H9 (cell line): ENCODE measurements around the gene PAPOLG. TPM values are rescaled to one million over a fixed set of nuclear protein-coding genes. Genes with fewer than 3 reads are reported as not detected.

ENCODE experiments used
- DNase-seq: peaks from one replicate; pipeline ENCODE4 v3.0.0-alpha.2; 2017
- H2AFZ ChIP-seq: one replicate; pipeline ENCODE4 v1.6.1; 2013; ENCODE audit warnings: mild to moderate bottlenecking, low read length, control low read depth, moderate library complexity
- H2AK5ac ChIP-seq: 2 replicates; pipeline ENCODE4 v1.6.1; 2013; ENCODE audit warnings: low read length, control low read depth, mixed read lengths; ENCODE audit not compliant: insufficient read length
- H2BK120ac ChIP-seq: one replicate; pipeline ENCODE4 v1.6.1; 2013; ENCODE audit warnings: low read depth, mild to moderate bottlenecking, low read length, control low read depth, inconsistent platforms; ENCODE audit not compliant: poor library complexity, severe bottlenecking
- H2BK12ac ChIP-seq: 2 replicates; pipeline ENCODE4 v1.6.1; 2013; ENCODE audit warnings: low read length, control low read depth, mixed read lengths, low read depth; ENCODE audit not compliant: insufficient read length
- H2BK15ac ChIP-seq: 2 replicates; pipeline ENCODE4 v1.6.1; 2013; ENCODE audit warnings: low read depth, low read length, control low read depth
- H2BK20ac ChIP-seq: one replicate; pipeline ENCODE4 v1.6.1; 2013; ENCODE audit warnings: low read depth, mild to moderate bottlenecking, low read length, control low read depth, inconsistent platforms; ENCODE audit not compliant: poor library complexity, severe bottlenecking
- H2BK5ac ChIP-seq: 2 replicates; pipeline ENCODE4 v1.6.1; 2013; ENCODE audit warnings: low read length, control low read depth, mixed read lengths; ENCODE audit not compliant: insufficient read length
- H3K14ac ChIP-seq: 2 replicates; pipeline ENCODE4 v1.6.1; 2013; ENCODE audit warnings: low read length, control low read depth; ENCODE audit not compliant: insufficient read depth
- H3K18ac ChIP-seq: 2 replicates; pipeline ENCODE4 v1.6.1; 2013; ENCODE audit warnings: low read depth, mild to moderate bottlenecking, mixed read lengths, low read length, control low read depth; ENCODE audit not compliant: insufficient read length
- H3K23ac ChIP-seq: 2 replicates; pipeline ENCODE4 v1.6.1; 2013; ENCODE audit warnings: low read length, control low read depth, mixed read lengths, low read depth; ENCODE audit not compliant: insufficient read length
- H3K23me2 ChIP-seq: 2 replicates; pipeline ENCODE4 v1.6.1; 2013; ENCODE audit warnings: low read depth, mild to moderate bottlenecking, mixed read lengths, low read length, control low read depth; ENCODE audit not compliant: insufficient read length, poor library complexity, severe bottlenecking
- H3K27ac ChIP-seq: 2 replicates; pipeline ENCODE4 v1.5.1; 2013; ENCODE audit warnings: low read length, control low read depth, mixed read lengths, low read depth; ENCODE audit not compliant: insufficient read length
- H3K27me3 ChIP-seq: 2 replicates; pipeline ENCODE4 v1.6.1; 2013; ENCODE audit warnings: low read length, control low read depth, inconsistent platforms; ENCODE audit not compliant: insufficient read depth
- H3K4ac ChIP-seq: 2 replicates; pipeline ENCODE4 v1.6.1; 2013; ENCODE audit warnings: low read depth, mild to moderate bottlenecking, control low read depth, inconsistent platforms, low read length, moderate library complexity
- H3K4me1 ChIP-seq: 2 replicates; pipeline ENCODE4 v1.6.1; 2013; ENCODE audit warnings: low read length, control low read depth, inconsistent platforms; ENCODE audit not compliant: insufficient read depth
- H3K4me2 ChIP-seq: 2 replicates; pipeline ENCODE4 v1.6.1; 2013; ENCODE audit warnings: low read length, control low read depth, mixed read lengths; ENCODE audit not compliant: insufficient read length, insufficient read depth
- H3K56ac ChIP-seq: 2 replicates; pipeline ENCODE4 v1.6.1; 2013; ENCODE audit warnings: low read depth, mild to moderate bottlenecking, mixed read lengths, low read length, control low read depth; ENCODE audit not compliant: insufficient read length
- H3K79me1 ChIP-seq: 2 replicates; pipeline ENCODE4 v1.6.1; 2013; ENCODE audit warnings: low read depth, mild to moderate bottlenecking, moderate library complexity, low read length, control low read depth, inconsistent platforms; ENCODE audit not compliant: insufficient read depth, poor library complexity, severe bottlenecking
- H3K79me2 ChIP-seq: 2 replicates; pipeline ENCODE4 v1.6.1; 2013; ENCODE audit warnings: low read length, control low read depth, inconsistent platforms; ENCODE audit not compliant: insufficient read depth
- H3K9ac ChIP-seq: 2 replicates; pipeline ENCODE4 v1.6.1; 2013; ENCODE audit warnings: low read length, control low read depth, mixed read lengths; ENCODE audit not compliant: insufficient read length; ENCODE audit errors: extremely low read depth
- H3K9me3 ChIP-seq: one replicate; pipeline ENCODE4 v1.6.1; 2013; ENCODE audit warnings: low read depth, low read length, inconsistent platforms; ENCODE audit not compliant: control insufficient read depth
- H3T11ph ChIP-seq: one replicate; pipeline ENCODE4 v1.6.1; 2013; ENCODE audit warnings: mild to moderate bottlenecking, low read length, control low read depth, inconsistent platforms
- H4K20me1 ChIP-seq: one replicate; pipeline ENCODE4 v1.6.1; 2013; ENCODE audit not compliant: control insufficient read depth, insufficient read length, insufficient read depth
- H4K5ac ChIP-seq: 2 replicates; pipeline ENCODE4 v1.6.1; 2013; ENCODE audit warnings: low read depth, mild to moderate bottlenecking, mixed read lengths, low read length, control low read depth; ENCODE audit not compliant: insufficient read length
- H4K8ac ChIP-seq: replicated peaks from 2 replicates; pipeline ENCODE4 v1.6.1; 2013; ENCODE audit warnings: low read length, control low read depth, mixed read lengths, low read depth; ENCODE audit not compliant: insufficient read length
- H4K91ac ChIP-seq: 2 replicates; pipeline ENCODE4 v1.6.1; 2013; ENCODE audit warnings: low read depth, mild to moderate bottlenecking, moderate library complexity, mixed read lengths, low read length, control low read depth; ENCODE audit not compliant: insufficient read length
- H3K27ac Mint-ChIP-seq, 3 experiments: 2 replicates in 2 of 3; 3 replicates in 1 of 3; pipeline ENCODE4 v1.8.0; 2020 to 2021; ENCODE audit warnings: mixed read lengths in 3 of 3, mild to moderate bottlenecking in 1 of 3, moderate library complexity in 1 of 3
- H3K27me3 Mint-ChIP-seq: 2 replicates; pipeline ENCODE4 v1.8.0; 2021; ENCODE audit warnings: low read depth, mild to moderate bottlenecking, moderate library complexity, mixed read lengths
- H3K36me3 Mint-ChIP-seq, 3 experiments: 2 replicates in 2 of 3; 3 replicates in 1 of 3; pipeline ENCODE4 v1.8.0; 2020 to 2021; ENCODE audit warnings: low read depth in 3 of 3, mixed read lengths in 3 of 3; ENCODE audit not compliant: insufficient read depth in 1 of 3
- H3K4me1 Mint-ChIP-seq, 2 experiments: 2 replicates each; pipeline ENCODE4 v1.8.0; 2020; ENCODE audit warnings: mixed read lengths in 2 of 2
- H3K4me3 Mint-ChIP-seq, 2 experiments: 2 replicates in 1 of 2; 3 replicates in 1 of 2; pipeline ENCODE4 v1.8.0; 2020 to 2021; ENCODE audit warnings: mild to moderate bottlenecking in 2 of 2, mixed read lengths in 2 of 2, moderate library complexity in 1 of 2
- H3K9me3 Mint-ChIP-seq, 2 experiments: 2 replicates in 1 of 2; 3 replicates in 1 of 2; pipeline ENCODE4 v1.8.0; 2020; ENCODE audit warnings: mild to moderate bottlenecking in 2 of 2, mixed read lengths in 2 of 2, moderate library complexity in 1 of 2
- CTCF ChIP-seq: fragments of 200-600 bp; sonication (generic); conservative IDR thresholded peaks from 3 replicates; pipeline ENCODE4 v1.8.0; 2021; ENCODE audit warnings: antibody characterized with exemption, mild to moderate bottlenecking
- WGBS: extraction: QIAGEN DNeasy Blood & Tissue Kit; methylation state at CpG from one replicate; pipeline ENCODE4 v1.1.7; 2013; ENCODE audit warnings: missing lambda C conversion rate, low lambda C conversion rate, mixed read lengths; ENCODE audit not compliant: insufficient read length; ENCODE audit errors: extremely low coverage; 5-methylcytosine and 5-hydroxymethylcytosine counted together
- total RNA-seq: library from RNA; stranded (reverse); gene quantifications from 2 replicates; pipeline ENCODE4 v1.2.1, GENCODE V29; 2021

The PAPOLG gene
- total RNA-seq, 1 experiment from 2014 or later: 19.2 TPM

GRCh38 chr2:60741576-60741975 is 14.5 kb upstream of the PAPOLG start:
- no peak overlapping the region for H2BK12ac ChIP-seq
- no peak overlapping the region for H4K8ac ChIP-seq

More at GRCh38 chr2:60741576-60741975, 14.5 kb upstream of the PAPOLG start:
- no peak overlapping the region for H2BK5ac ChIP-seq
- no peak overlapping the region for H4K5ac ChIP-seq
- H2BK120ac ChIP-seq: no peak overlapping the region
- no peak overlapping the region for H3K4me2 ChIP-seq
- no peaks in the 10 kb centered on the region for H3K79me2 ChIP-seq
- Mint-ChIP-seq H3K9me3 (peaks cover 0 to 6% of the 10 kb centered on the region in 2 experiments; a peak in 2 of 5 replicates), H3K4me1 (peaks cover 14 to 22% of the 10 kb centered on the region in 2 experiments), H3K27me3 (peaks cover 91% of the 10 kb centered on the region), H3K36me3 (no peaks in the 10 kb centered on the region; a peak in 1 of 7 replicates), H3K4me3 (no peak overlapping the region), H3K27ac (peak overlapping the region in 1 of 3 experiments; percentile 82; a peak in 1 of 7 replicates)
- no peak overlapping the region for H3K4ac ChIP-seq
- H3K27ac ChIP-seq: no peak overlapping the region
- H2BK20ac ChIP-seq: no peak overlapping the region
- peaks cover 3% of the 10 kb centered on the region; the same call in 1 of the 2 replicates for H3K4me1 ChIP-seq
- H3K56ac ChIP-seq: no peak overlapping the region
- no peak overlapping the region for H4K91ac ChIP-seq
- no peaks in the 10 kb centered on the region for H3K27me3 ChIP-seq
- no peaks in the 10 kb centered on the region for H4K20me1 ChIP-seq
- no peak overlapping the region for H3T11ph ChIP-seq
- H3K9me3 ChIP-seq: no peaks in the 10 kb centered on the region
- no CpG with 5 or more reads among the region's 11 CpGs for WGBS
- H3K14ac ChIP-seq: no peak overlapping the region
- H3K23ac ChIP-seq: no peak overlapping the region
- H2AFZ ChIP-seq: no peak overlapping the region
- no peak for TF ChIP-seq CTCF
- no peak overlapping the region for H3K18ac ChIP-seq
- no peaks in the 10 kb centered on the region for H3K23me2 ChIP-seq
- H3K79me1 ChIP-seq: no peaks in the 10 kb centered on the region
- no peak overlapping the region for H2AK5ac ChIP-seq
- no peak overlapping the region for H2BK15ac ChIP-seq
- peak; percentile 43 for DNase-seq
- no peak overlapping the region for H3K9ac ChIP-seq
